Prostate gland (tissue), 2 donors: Measurements from ENCODE around the gene TEDC2.

ENCODE experiments used
- CTCF ChIP-seq, 4 experiments: fragments of 200-600 bp in 2 of 4; fragments of 450-650 bp in 2 of 4; sonication (generic) in 2 of 4; IDR thresholded peaks; 1 replicate in 3 of 4; 2 replicates in 1 of 4; pipeline ENCODE4 v1.5.1; 2016 to 2019; ENCODE audit warnings: antibody characterized with exemption in 4 of 4, mild to moderate bottlenecking in 2 of 4, moderate library complexity in 2 of 4
- POLR2A ChIP-seq: fragments of 450-650 bp; IDR thresholded peaks from one replicate; pipeline ENCODE4 v1.6.1; 2016; ENCODE audit warnings: antibody characterized with exemption, mild to moderate bottlenecking
- POLR2AphosphoS5 ChIP-seq: sonication (generic); formaldehyde crosslinking; IDR thresholded peaks from one replicate; pipeline ENCODE4 v1.6.1; 2017; ENCODE audit warnings: antibody characterized with exemption

GRCh38 chr16:2459647-2460390, at the start of gene TEDC2:
- TF ChIP-seq CTCF (IDR thresholded peaks at IDR 0.05): no peak
- peak; percentile 14 for TF ChIP-seq POLR2A
- TF ChIP-seq POLR2AphosphoS5: peak; percentile 87
